ENCODE results near the gene PTPRJ. TPM values are rescaled to one million over a fixed set of nuclear protein-coding genes. Genes with fewer than 3 reads are reported as not detected.

Gene PTPRJ
- total RNA-seq, 1 experiment from 2014 or later: 19.8 TPM

GRCh38 chr11:48103621-48104567 lies 123.5 kb downstream of the PTPRJ start:
- Histone ChIP-seq H3K27me3 (replicated peaks) (no peaks in the 10 kb centered on the region), H3K4me1 (replicated peaks) (peaks cover 26% of the 10 kb centered on the region), H3K4me3 (no peak overlapping the region), H3K36me3 (no peaks in the 10 kb centered on the region), H3K9me3 (replicated peaks) (no peaks in the 10 kb centered on the region), H3K27ac (peak overlapping the region; percentile 54)
- DNase-seq (ENCODE audit: low read depth in 1 of 2, low spot score in 2 of 2): peak in 1 of 2 experiments; percentile 60

GRCh38 chr11:48104568-48104924 lies 124.2 kb downstream of the PTPRJ start:
- H3K36me3 ChIP-seq: no peaks in the 10 kb centered on the region
- H3K27ac ChIP-seq: peak overlapping the region; percentile 54
- no peaks in the 10 kb centered on the region for H3K9me3 ChIP-seq (replicated peaks)
- no peak for DNase-seq (ENCODE audit: low read depth in 1 of 2, low spot score in 2 of 2)
- peaks cover 32% of the 10 kb centered on the region for H3K4me1 ChIP-seq (replicated peaks)
- H3K4me3 ChIP-seq: no peak overlapping the region
- H3K27me3 ChIP-seq (replicated peaks): no peaks in the 10 kb centered on the region

GRCh38 chr11:48105096-48105990 lies 125.0 kb downstream of the PTPRJ start:
- peaks cover 39% of the 10 kb centered on the region for H3K4me1 ChIP-seq (replicated peaks)
- H3K4me3 ChIP-seq: no peak overlapping the region
- no peak for DNase-seq (ENCODE audit: low read depth in 1 of 2, low spot score in 2 of 2)
- no peak overlapping the region for H3K27ac ChIP-seq
- H3K36me3 ChIP-seq: no peaks in the 10 kb centered on the region
- H3K9me3 ChIP-seq (replicated peaks): no peaks in the 10 kb centered on the region
- no peaks in the 10 kb centered on the region for H3K27me3 ChIP-seq (replicated peaks)

GRCh38 chr11:48106166-48106565 lies 125.8 kb downstream of the PTPRJ start:
- DNase-seq (ENCODE audit: low read depth in 1 of 2, low spot score in 2 of 2): no peak
- no peak overlapping the region for H3K27ac ChIP-seq
- no peaks in the 10 kb centered on the region for H3K36me3 ChIP-seq
- H3K9me3 ChIP-seq (replicated peaks): no peaks in the 10 kb centered on the region
- no peaks in the 10 kb centered on the region for H3K27me3 ChIP-seq (replicated peaks)
- peaks cover 39% of the 10 kb centered on the region for H3K4me1 ChIP-seq (replicated peaks)
- H3K4me3 ChIP-seq: no peak overlapping the region

GRCh38 chr11:48107188-48107704 lies 126.9 kb downstream of the PTPRJ start:
- no peaks in the 10 kb centered on the region for H3K27me3 ChIP-seq (replicated peaks)
- H3K9me3 ChIP-seq (replicated peaks): no peaks in the 10 kb centered on the region
- H3K4me3 ChIP-seq: no peak overlapping the region
- H3K36me3 ChIP-seq: no peaks in the 10 kb centered on the region
- H3K27ac ChIP-seq: no peak overlapping the region
- DNase-seq (ENCODE audit: low read depth in 1 of 2, low spot score in 2 of 2): peak in 1 of 2 experiments; percentile 33
- peaks cover 39% of the 10 kb centered on the region for H3K4me1 ChIP-seq (replicated peaks)

GRCh38 chr11:48108231-48109045 lies 128.1 kb downstream of the PTPRJ start:
- H3K4me1 ChIP-seq (replicated peaks): peaks cover 39% of the 10 kb centered on the region
- H3K27ac ChIP-seq: no peak overlapping the region
- H3K36me3 ChIP-seq: peaks cover 3% of the 10 kb centered on the region; the same call in 1 of the 2 replicates
- DNase-seq (ENCODE audit: low read depth in 1 of 2, low spot score in 2 of 2): peak in 1 of 2 experiments; percentile 25
- H3K4me3 ChIP-seq: no peak overlapping the region
- no peaks in the 10 kb centered on the region for H3K27me3 ChIP-seq (replicated peaks)
- H3K9me3 ChIP-seq (replicated peaks): no peaks in the 10 kb centered on the region

GRCh38 chr11:48109046-48109666 lies 128.8 kb downstream of the PTPRJ start:
- Histone ChIP-seq H3K4me3 (no peak overlapping the region), H3K36me3 (peaks cover 3% of the 10 kb centered on the region; the same call in 1 of the 2 replicates), H3K4me1 (replicated peaks) (peaks cover 33% of the 10 kb centered on the region), H3K27ac (no peak overlapping the region), H3K27me3 (replicated peaks) (no peaks in the 10 kb centered on the region), H3K9me3 (replicated peaks) (no peaks in the 10 kb centered on the region)
- DNase-seq (ENCODE audit: low read depth in 1 of 2, low spot score in 2 of 2): peak; percentile 13 to 45

GRCh38 chr11:48110509-48110766 lies 130.1 kb downstream of the PTPRJ start:
- DNase-seq (ENCODE audit: low read depth in 1 of 2, low spot score in 2 of 2): no peak
- Histone ChIP-seq H3K27me3 (replicated peaks) (no peaks in the 10 kb centered on the region), H3K4me1 (replicated peaks) (peaks cover 26% of the 10 kb centered on the region), H3K9me3 (replicated peaks) (no peaks in the 10 kb centered on the region), H3K27ac (no peak overlapping the region), H3K36me3 (peaks cover 3% of the 10 kb centered on the region; the same call in 1 of the 2 replicates), H3K4me3 (no peak overlapping the region)

GRCh38 chr11:48111891-48112290 lies 131.5 kb downstream of the PTPRJ start:
- peaks cover 24% of the 10 kb centered on the region for H3K4me1 ChIP-seq (replicated peaks)
- H3K27me3 ChIP-seq (replicated peaks): no peaks in the 10 kb centered on the region
- H3K27ac ChIP-seq: no peak overlapping the region
- no peaks in the 10 kb centered on the region for H3K9me3 ChIP-seq (replicated peaks)
- DNase-seq (ENCODE audit: low read depth in 1 of 2, low spot score in 2 of 2): peak in 1 of 2 experiments; percentile 7
- no peak overlapping the region for H3K4me3 ChIP-seq
- H3K36me3 ChIP-seq: peaks cover 7% of the 10 kb centered on the region; the same call in 1 of the 2 replicates

- H3K27ac ChIP-seq: no peak overlapping the region
- no peaks in the 10 kb centered on the region for H3K9me3 ChIP-seq (replicated peaks)
- peaks cover 5% of the 10 kb centered on the region for H3K4me1 ChIP-seq (replicated peaks)
- H3K4me3 ChIP-seq: no peak overlapping the region
- H3K36me3 ChIP-seq: peaks cover 10% of the 10 kb centered on the region; the same call in 1 of the 2 replicates
- no peaks in the 10 kb centered on the region for H3K27me3 ChIP-seq (replicated peaks)
- DNase-seq (ENCODE audit: low read depth in 1 of 2, low spot score in 2 of 2): no peak
Measured at GRCh38 chr11:48114740-48115139, 134.4 kb downstream of the PTPRJ start.

- Histone ChIP-seq H3K27me3 (replicated peaks) (no peaks in the 10 kb centered on the region), H3K27ac (no peak overlapping the region), H3K4me1 (replicated peaks) (no peaks in the 10 kb centered on the region), H3K4me3 (no peak overlapping the region), H3K9me3 (replicated peaks) (no peaks in the 10 kb centered on the region), H3K36me3 (peaks cover 19% of the 10 kb centered on the region; the same call in 1 of the 2 replicates)
- DNase-seq (ENCODE audit: low read depth in 1 of 2, low spot score in 2 of 2): peak in 1 of 2 experiments; percentile 31
Measured at GRCh38 chr11:48116437-48117228, 136.3 kb downstream of the PTPRJ start.

- peaks cover 38% of the 10 kb centered on the region for H3K36me3 ChIP-seq
- no peak overlapping the region for H3K27ac ChIP-seq
- DNase-seq (ENCODE audit: low read depth in 1 of 2, low spot score in 2 of 2): peak in 1 of 2 experiments; percentile 8
- no peaks in the 10 kb centered on the region for H3K27me3 ChIP-seq (replicated peaks)
- H3K9me3 ChIP-seq (replicated peaks): no peaks in the 10 kb centered on the region
- H3K4me3 ChIP-seq: no peak overlapping the region
- no peaks in the 10 kb centered on the region for H3K4me1 ChIP-seq (replicated peaks)
Measured at GRCh38 chr11:48122246-48122645, 141.9 kb downstream of the PTPRJ start.

Measured in SJSA1 (cell line).